D721Med (cell line): Measurements from ENCODE around the gene OR6A2.
A peak's percentile ranks its signal among the peaks of the same experiment; 100 is the strongest.

Source experiments
- DNase-seq: peaks from one replicate; pipeline ENCODE4 v3.0.0; 2011; ENCODE audit warnings: low spot score; ENCODE audit not compliant: insufficient read length
- FAIRE-seq: peaks from 2 replicates; lab custom pipeline; 2011; peaks lifted over from hg19 to GRCh38; lab: Jason Lieb, UNC
- TF ChIP-seq, protein P1 (sequence below): IDR thresholded peaks from 2 replicates; pipeline ENCODE4 v1.5.1; 2012; ENCODE audit warnings: mild to moderate bottlenecking, control low read depth; ENCODE audit not compliant: insufficient read depth; ENCODE audit errors: missing control alignments

Gene OR6A2

GRCh38 chr11:6794639-6795038 is 4.8 kb downstream of the OR6A2 start:
- DNase-seq (no peak), FAIRE-seq (no peak)
- TF ChIP-seq, protein P1, sequence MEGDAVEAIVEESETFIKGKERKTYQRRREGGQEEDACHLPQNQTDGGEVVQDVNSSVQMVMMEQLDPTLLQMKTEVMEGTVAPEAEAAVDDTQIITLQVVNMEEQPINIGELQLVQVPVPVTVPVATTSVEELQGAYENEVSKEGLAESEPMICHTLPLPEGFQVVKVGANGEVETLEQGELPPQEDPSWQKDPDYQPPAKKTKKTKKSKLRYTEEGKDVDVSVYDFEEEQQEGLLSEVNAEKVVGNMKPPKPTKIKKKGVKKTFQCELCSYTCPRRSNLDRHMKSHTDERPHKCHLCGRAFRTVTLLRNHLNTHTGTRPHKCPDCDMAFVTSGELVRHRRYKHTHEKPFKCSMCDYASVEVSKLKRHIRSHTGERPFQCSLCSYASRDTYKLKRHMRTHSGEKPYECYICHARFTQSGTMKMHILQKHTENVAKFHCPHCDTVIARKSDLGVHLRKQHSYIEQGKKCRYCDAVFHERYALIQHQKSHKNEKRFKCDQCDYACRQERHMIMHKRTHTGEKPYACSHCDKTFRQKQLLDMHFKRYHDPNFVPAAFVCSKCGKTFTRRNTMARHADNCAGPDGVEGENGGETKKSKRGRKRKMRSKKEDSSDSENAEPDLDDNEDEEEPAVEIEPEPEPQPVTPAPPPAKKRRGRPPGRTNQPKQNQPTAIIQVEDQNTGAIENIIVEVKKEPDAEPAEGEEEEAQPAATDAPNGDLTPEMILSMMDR = no peak

GRCh38 chr11:6790546-6790945 is 8.9 kb downstream of the OR6A2 start:
- TF ChIP-seq, protein P1 = no peak
- FAIRE-seq (no peak), DNase-seq (no peak)

- FAIRE-seq (no peak), DNase-seq (no peak)
- TF ChIP-seq, protein P1 = no peak
Observed at GRCh38 chr11:6782720-6783119, 16.8 kb downstream of the OR6A2 start, which contains the start of gene OR2AG1. Gene OR2AG1 (plus strand): TSS chr11:6783020. CDS start chr11:6785038, 2,018 bp downstream.

DNA sequence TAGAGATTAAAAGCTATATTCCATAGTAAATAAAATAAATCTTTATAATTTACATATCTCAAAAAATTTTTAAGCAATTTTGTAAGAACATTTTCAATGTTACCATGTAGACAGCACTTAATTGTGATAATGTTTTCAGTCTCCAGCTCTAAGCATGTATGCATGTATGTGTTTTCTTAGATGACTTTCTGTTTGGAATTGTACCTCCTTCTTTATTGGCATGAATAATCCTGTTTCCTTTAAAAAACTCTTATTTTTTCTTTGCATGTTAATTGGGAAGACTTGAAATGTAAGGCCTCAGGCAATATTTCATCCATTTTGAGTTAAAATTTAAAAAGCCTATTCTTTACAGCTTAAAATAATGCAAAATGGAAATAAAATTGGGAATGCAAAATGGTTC is 18.7 kb downstream of the OR6A2 start:
- FAIRE-seq = no peak
- no peak for DNase-seq
- TF ChIP-seq, protein P1 = no peak

DNA sequence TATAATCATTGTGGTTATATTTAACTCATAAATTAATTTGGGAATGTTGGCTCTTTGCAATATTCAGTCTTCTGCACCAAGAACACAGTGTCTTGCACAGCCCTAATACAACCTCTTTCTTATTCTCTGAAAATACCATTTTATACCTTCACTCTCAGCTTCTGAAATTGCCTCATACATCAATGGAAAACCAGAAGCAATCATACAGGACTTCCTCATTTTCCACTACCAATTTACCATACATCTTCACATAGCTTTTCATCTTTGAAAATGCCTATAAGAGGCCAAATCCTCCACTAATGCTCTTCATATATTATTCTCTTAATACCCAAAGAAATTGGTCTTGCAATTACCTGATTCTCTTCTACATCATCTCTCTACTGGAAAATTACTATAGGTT is 21.0 kb downstream of the OR6A2 start:
- FAIRE-seq (no peak), DNase-seq (no peak)
- TF ChIP-seq, protein P1 = no peak

- DNase-seq (no peak), FAIRE-seq (no peak)
- TF ChIP-seq, protein P1 = no peak
Observed at GRCh38 chr11:6771926-6772893, 27.3 kb downstream of the OR6A2 start, which contains the start of gene OR2AG2. Gene OR2AG2 (minus strand): TSS chr11:6771976. CDS start chr11:6768957, 3,019 bp downstream.

DNA sequence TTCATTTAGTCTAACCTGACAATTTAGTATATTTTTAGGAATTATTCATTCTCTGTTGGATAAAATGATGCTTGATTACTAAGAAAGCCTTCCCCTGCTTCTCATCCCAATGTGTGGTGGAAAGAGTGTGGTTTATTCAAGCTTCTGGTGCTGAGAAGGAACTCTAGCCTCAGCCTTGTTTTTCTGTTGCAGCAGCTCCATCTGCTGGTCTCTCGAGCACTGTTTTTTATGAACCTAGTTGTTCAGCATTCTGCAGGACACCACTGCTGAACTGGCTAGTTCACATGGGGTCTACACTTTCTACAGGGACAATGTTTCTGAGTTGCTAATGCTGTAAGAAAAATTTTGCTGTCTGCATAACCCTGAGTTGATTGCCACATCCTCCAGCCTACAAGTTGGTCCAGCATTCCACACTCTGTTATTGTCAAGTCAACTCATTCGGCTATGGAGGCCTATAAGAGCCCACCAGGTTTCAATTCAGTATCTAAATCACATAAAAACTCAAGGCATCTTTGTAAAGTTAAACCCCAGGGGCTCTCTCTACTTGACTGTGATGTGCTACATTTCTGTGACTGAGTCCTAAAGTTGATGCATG is 42.0 kb downstream of the OR6A2 start:
- FAIRE-seq (no peak), DNase-seq (no peak)
- TF ChIP-seq, protein P1 = peak; percentile 62
